Measurements from ENCODE around the gene SLC13A1. TPM values are rescaled to one million over a fixed set of nuclear protein-coding genes. Genes with fewer than 3 reads are reported as not detected.

SLC13A1 gene
- polyA plus RNA-seq, 2 of the 4 experiments (the other 2 are of a cell fraction): not detected

DNA sequence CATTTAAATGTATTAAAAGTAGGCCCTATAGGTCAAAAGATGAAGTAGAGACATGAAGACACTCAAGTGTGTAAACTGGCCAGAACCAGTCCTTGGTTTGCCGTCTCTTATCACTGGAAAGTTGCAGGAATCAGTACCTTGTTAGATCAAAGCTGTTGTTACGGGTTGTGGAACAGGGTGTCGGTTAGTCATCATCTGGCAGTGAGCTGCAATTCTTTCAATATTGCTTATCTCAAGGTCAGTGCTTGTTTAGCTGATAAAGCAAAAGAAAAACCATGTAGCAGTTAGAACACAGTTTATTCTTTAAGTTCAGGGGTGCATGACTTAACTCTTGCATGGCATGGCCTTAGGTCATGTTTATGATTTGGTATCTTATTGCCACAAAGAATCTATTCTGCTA, 10.0 kb upstream of the SLC13A1 start:
- CTCF ChIA-PET: interaction anchor here (1.0 to 1.2 kb wide), 3 partner anchors 12 to 156 kb away, joined by 3 to 4 read pairs (median 3); no protein-coding TSS in a partner anchor
- Histone ChIP-seq H3K27ac (no peak overlapping the region), H3K9me3 (peaks cover 3% of the 10 kb centered on the region; the same call in 2 of the 3 replicates), H3K4me1 (no peaks in the 10 kb centered on the region), H3K4me2 (no peak overlapping the region), H3K4me3 (no peak overlapping the region)
- ATAC-seq: no peak
- DNase-seq (ENCODE audit: low read depth in 1 of 2, low spot score in 1 of 2): no peak
- POLR2A ChIA-PET: no interaction called here
- TF ChIP-seq RARB (CRISPR knock-in tag; IDR thresholded peaks at IDR 0.05) (no peak), NR3C1 (IDR thresholded peaks at IDR 0.05) (no peak), BHLHE40 (IDR thresholded peaks at IDR 0.05; ENCODE audit: low read depth, low read length) (no peak), EP300 (IDR thresholded peaks at IDR 0.05) (no peak), CHD4 (IDR thresholded peaks at IDR 0.05; ENCODE audit: borderline replicate concordance) (no peak), KDM1A (IDR thresholded peaks at IDR 0.05; ENCODE audit: low read depth) (no peak), MAZ (IDR thresholded peaks at IDR 0.05; ENCODE audit: borderline replicate concordance, low read depth, low read length) (no peak), TP53 (CRISPR knock-in tag; IDR thresholded peaks at IDR 0.05) (no peak), NPAS2 (CRISPR knock-in tag; IDR thresholded peaks at IDR 0.05; ENCODE audit: borderline replicate concordance) (no peak), ZNF302 (CRISPR knock-in tag; IDR thresholded peaks at IDR 0.05) (no peak), SREBF2 (IDR thresholded peaks at IDR 0.05) (no peak), MYC (IDR thresholded peaks at IDR 0.05; ENCODE audit: borderline replicate concordance, low read length) (no peak), ZFP36 (IDR thresholded peaks at IDR 0.05; ENCODE audit: borderline replicate concordance, partially characterized antibody) (no peak), SMC3 (IDR thresholded peaks at IDR 0.05) (no peak), HOXA7 (CRISPR knock-in tag; IDR thresholded peaks at IDR 0.05) (no peak)
- TF ChIP-seq, protein P1, sequence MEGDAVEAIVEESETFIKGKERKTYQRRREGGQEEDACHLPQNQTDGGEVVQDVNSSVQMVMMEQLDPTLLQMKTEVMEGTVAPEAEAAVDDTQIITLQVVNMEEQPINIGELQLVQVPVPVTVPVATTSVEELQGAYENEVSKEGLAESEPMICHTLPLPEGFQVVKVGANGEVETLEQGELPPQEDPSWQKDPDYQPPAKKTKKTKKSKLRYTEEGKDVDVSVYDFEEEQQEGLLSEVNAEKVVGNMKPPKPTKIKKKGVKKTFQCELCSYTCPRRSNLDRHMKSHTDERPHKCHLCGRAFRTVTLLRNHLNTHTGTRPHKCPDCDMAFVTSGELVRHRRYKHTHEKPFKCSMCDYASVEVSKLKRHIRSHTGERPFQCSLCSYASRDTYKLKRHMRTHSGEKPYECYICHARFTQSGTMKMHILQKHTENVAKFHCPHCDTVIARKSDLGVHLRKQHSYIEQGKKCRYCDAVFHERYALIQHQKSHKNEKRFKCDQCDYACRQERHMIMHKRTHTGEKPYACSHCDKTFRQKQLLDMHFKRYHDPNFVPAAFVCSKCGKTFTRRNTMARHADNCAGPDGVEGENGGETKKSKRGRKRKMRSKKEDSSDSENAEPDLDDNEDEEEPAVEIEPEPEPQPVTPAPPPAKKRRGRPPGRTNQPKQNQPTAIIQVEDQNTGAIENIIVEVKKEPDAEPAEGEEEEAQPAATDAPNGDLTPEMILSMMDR (IDR thresholded peaks at IDR 0.05): no peak
- TF ChIP-seq, protein P2, sequence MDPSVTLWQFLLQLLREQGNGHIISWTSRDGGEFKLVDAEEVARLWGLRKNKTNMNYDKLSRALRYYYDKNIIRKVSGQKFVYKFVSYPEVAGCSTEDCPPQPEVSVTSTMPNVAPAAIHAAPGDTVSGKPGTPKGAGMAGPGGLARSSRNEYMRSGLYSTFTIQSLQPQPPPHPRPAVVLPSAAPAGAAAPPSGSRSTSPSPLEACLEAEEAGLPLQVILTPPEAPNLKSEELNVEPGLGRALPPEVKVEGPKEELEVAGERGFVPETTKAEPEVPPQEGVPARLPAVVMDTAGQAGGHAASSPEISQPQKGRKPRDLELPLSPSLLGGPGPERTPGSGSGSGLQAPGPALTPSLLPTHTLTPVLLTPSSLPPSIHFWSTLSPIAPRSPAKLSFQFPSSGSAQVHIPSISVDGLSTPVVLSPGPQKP (IDR thresholded peaks at IDR 0.05; ENCODE audit: low read depth, low read length): no peak
- TF ChIP-seq, protein P3, sequence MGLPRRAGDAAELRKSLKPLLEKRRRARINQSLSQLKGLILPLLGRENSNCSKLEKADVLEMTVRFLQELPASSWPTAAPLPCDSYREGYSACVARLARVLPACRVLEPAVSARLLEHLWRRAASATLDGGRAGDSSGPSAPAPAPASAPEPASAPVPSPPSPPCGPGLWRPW (IDR thresholded peaks at IDR 0.05): no peak
- no peak for FAIRE-seq
- WGBS (ENCODE audit: missing lambda C conversion rate): 36% methylated on average over 3 of the region's 3 CpGs

DNA sequence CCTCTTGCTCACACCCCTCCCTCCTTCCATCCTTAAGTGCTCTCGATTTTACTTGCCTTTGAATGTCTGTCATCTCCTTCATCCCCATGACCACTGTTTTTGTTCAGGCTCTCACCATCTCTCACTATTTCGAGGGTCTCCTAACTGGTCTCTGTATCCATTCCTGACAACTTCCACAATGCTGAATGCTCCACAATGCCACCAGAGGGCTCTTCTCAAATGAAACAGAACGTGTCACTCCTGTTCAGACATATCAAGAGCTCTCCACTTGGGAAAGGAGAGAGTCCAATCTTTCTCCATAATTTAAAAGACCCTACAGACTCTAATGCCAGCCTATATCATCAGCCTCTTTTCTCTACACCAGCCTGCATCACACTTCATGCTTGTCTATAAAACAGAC, 9.0 kb upstream of the SLC13A1 start:
- no peak for TF ChIP-seq SREBF2 (IDR thresholded peaks at IDR 0.05)
- no peak for TF ChIP-seq HOXA7 (CRISPR knock-in tag; IDR thresholded peaks at IDR 0.05)
- no peak for TF ChIP-seq FOXS1 (CRISPR knock-in tag; IDR thresholded peaks at IDR 0.05)
- TF ChIP-seq MAZ (IDR thresholded peaks at IDR 0.05; ENCODE audit: borderline replicate concordance, low read depth, low read length): no peak
- no peak for FAIRE-seq
- 2% methylated on average over 3 of the region's 3 CpGs for WGBS (ENCODE audit: missing lambda C conversion rate)

DNA sequence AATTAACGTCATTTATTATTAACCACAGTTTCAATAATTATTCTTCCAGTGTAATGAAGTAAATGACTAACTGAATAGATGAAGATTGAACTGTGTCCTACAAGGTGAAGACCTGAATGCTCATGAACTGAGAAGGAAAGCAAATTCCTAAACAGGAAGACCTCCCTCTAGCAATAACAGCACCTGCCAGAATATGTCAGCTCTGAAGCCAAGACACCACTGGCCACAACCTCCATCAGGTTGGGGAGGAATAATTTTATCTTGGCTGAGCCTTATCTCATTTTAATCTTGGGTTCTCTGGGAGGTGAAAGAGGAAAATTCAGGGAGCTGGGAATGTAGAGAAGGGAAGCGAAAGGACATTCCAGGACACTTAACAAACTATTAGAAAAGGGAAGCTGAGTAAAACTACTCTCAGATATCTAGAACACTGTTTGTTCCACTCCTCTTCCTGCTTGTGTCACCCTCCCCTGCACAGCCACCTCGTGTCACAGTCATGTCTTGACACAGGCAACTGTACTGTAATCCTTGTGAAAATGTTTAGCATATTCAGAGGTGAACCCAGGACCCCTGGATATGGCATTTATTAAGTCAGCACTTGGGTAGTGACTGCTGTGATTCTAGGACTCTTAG, 4.6 kb upstream of the SLC13A1 start:
- no peak overlapping the region for H3K4me2 ChIP-seq
- H3K4me1 ChIP-seq: no peaks in the 10 kb centered on the region
- ChIA-PET CTCF (interaction anchor here (0.8 kb wide), 1 partner anchor 66 kb away, joined by 3 read pairs; no protein-coding TSS in a partner anchor), POLR2A (no interaction called here)
- no peak for DNase-seq (ENCODE audit: low read depth in 1 of 2, low spot score in 1 of 2)
- FAIRE-seq: no peak
- no peak overlapping the region for H3K4me3 ChIP-seq
- no peaks in the 10 kb centered on the region for H3K9me3 ChIP-seq
- WGBS (ENCODE audit: missing lambda C conversion rate): 9% methylated on average over 3 of the region's 3 CpGs
- ATAC-seq: no peak
- no peak overlapping the region for H3K27ac ChIP-seq
- no peak for TF ChIP-seq RFX5 (IDR thresholded peaks at IDR 0.05)
- TF ChIP-seq, protein P4, sequence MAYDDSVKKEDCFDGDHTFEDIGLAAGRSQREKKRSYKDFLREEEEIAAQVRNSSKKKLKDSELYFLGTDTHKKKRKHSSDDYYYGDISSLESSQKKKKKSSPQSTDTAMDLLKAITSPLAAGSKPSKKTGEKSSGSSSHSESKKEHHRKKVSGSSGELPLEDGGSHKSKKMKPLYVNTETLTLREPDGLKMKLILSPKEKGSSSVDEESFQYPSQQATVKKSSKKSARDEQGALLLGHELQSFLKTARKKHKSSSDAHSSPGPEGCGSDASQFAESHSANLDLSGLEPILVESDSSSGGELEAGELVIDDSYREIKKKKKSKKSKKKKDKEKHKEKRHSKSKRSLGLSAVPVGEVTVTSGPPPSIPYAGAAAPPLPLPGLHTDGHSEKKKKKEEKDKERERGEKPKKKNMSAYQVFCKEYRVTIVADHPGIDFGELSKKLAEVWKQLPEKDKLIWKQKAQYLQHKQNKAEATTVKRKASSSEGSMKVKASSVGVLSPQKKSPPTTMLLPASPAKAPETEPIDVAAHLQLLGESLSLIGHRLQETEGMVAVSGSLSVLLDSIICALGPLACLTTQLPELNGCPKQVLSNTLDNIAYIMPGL (CRISPR knock-in tag; IDR thresholded peaks at IDR 0.05; ENCODE audit: borderline replicate concordance): no peak
- TF ChIP-seq SREBF2 (IDR thresholded peaks at IDR 0.05): no peak
- TF ChIP-seq, protein P2 (IDR thresholded peaks at IDR 0.05; ENCODE audit: low read depth, low read length): no peak
- no peak for TF ChIP-seq SMC3 (IDR thresholded peaks at IDR 0.05)
- TF ChIP-seq HOXB5 (CRISPR knock-in tag; IDR thresholded peaks at IDR 0.05): no peak
- no peak for TF ChIP-seq NR3C1 (IDR thresholded peaks at IDR 0.05)
- no peak for TF ChIP-seq FOXS1 (CRISPR knock-in tag; IDR thresholded peaks at IDR 0.05)
- no peak for TF ChIP-seq EP300 (IDR thresholded peaks at IDR 0.05)
- TF ChIP-seq KDM1A (IDR thresholded peaks at IDR 0.05; ENCODE audit: low read depth): no peak
- TF ChIP-seq, protein P1 (IDR thresholded peaks at IDR 0.05): no peak

More for the DNA sequence above, 9.0 kb upstream of the SLC13A1 start:
- ChIA-PET CTCF (interaction anchor here (1.0 to 1.5 kb wide), 4 partner anchors 10 to 54 kb away, joined by 3 to 4 read pairs (median 3); no protein-coding TSS in a partner anchor), POLR2A (no interaction called here)
- peak in 1 of 2 experiments; percentile 63; a peak in 2 of 6 replicates for ATAC-seq
- Histone ChIP-seq H3K4me1 (no peaks in the 10 kb centered on the region), H3K27ac (no peak overlapping the region), H3K9me3 (no peaks in the 10 kb centered on the region), H3K4me2 (no peak overlapping the region), H3K4me3 (no peak overlapping the region)
- DNase-seq (ENCODE audit: low read depth in 1 of 2, low spot score in 1 of 2): peak in 1 of 2 experiments; percentile 6
